Measurements from ENCODE around the gene ZNF354C. TPM values are rescaled to one million over a fixed set of nuclear protein-coding genes. Genes with fewer than 3 reads are reported as not detected.

ZNF354C gene
- total and polyA plus RNA-seq, 2 of the 13 experiments (the other 11 are each of a cell fraction or from before 2014, with no cell fraction given) = 0.02 TPM; not detected in 1

- TF ChIP-seq ZNF563 (CRISPR knock-in tag; IDR thresholded peaks at IDR 0.05) (no peak), ZNF572 (CRISPR knock-in tag; IDR thresholded peaks at IDR 0.05) (no peak), ZNF776 (CRISPR knock-in tag; IDR thresholded peaks at IDR 0.05) (no peak), TFDP1 (CRISPR knock-in tag; IDR thresholded peaks at IDR 0.05; ENCODE audit: borderline replicate concordance) (no peak)
These were observed 59.4 kb downstream of the ZNF354C start (continued) for GRCh38 chr5:179119415-179120170.

GRCh38 chr5:179120421-179120861, 60.3 kb downstream of the ZNF354C start:
- no peaks in the 10 kb centered on the region for H3K4me1 ChIP-seq (ENCODE audit: insufficient read depth, low read length)
- ChIA-PET POLR2A (no interaction called here), CTCF (ENCODE audit: low intra/inter-chr PET ratio, low total read pairs) (no interaction called here)
- no peaks in the 10 kb centered on the region for H3K79me2 ChIP-seq (ENCODE audit: insufficient read depth, low read length)
- H3K36me3 ChIP-seq (replicated peaks in 1 of 2; ENCODE audit: control insufficient read depth in 1 of 2, insufficient read depth in 2 of 2, low read length in 2 of 2) = no peaks in the 10 kb centered on the region
- no peak overlapping the region for H3K27ac ChIP-seq (ENCODE audit: extremely low read length, insufficient read depth, low read length)
- H4K20me1 ChIP-seq (ENCODE audit: insufficient read depth, low read length) = no peaks in the 10 kb centered on the region
- no peak overlapping the region for H2AFZ ChIP-seq (ENCODE audit: low read length)
- H3K27me3 ChIP-seq (ENCODE audit: control insufficient read depth in 1 of 2, insufficient read depth in 2 of 2, low read length in 2 of 2) = no peaks in the 10 kb centered on the region; a peak in 1 of 5 replicates
- DNase-seq (ENCODE audit: low spot score) (no peak), ATAC-seq (no peak), FAIRE-seq (no peak)
- intact Hi-C loops (cut with micrococcal nuclease; ENCODE audit: unreplicated experiment) = no loop called here
- no TSS peak for BruUV-seq (replicated peaks)
- in situ Hi-C loops (cut with HindIII; ENCODE audit: extremely low pct_ligation_motif_present, low pct_unique_long_range_greater_than_20kb) = no loop called here
- H3K9me3 ChIP-seq (ENCODE audit: low read length) = no peaks in the 10 kb centered on the region; the same call in 1 of the 2 replicates
- H3K9ac ChIP-seq (ENCODE audit: insufficient read depth, low read depth, low read length) = no peak overlapping the region
- H3K4me3 ChIP-seq (replicated peaks in 1 of 3; ENCODE audit: insufficient read depth in 1 of 3, low read depth in 2 of 3, low read length in 3 of 3) = no peak overlapping the region
- 84% methylated on average over 25 of the region's 35 CpGs for WGBS (ENCODE audit: low lambda C conversion rate)
- H3K4me2 ChIP-seq (ENCODE audit: low read depth, low read length) = no peak overlapping the region
- TF ChIP-seq, protein P1, sequence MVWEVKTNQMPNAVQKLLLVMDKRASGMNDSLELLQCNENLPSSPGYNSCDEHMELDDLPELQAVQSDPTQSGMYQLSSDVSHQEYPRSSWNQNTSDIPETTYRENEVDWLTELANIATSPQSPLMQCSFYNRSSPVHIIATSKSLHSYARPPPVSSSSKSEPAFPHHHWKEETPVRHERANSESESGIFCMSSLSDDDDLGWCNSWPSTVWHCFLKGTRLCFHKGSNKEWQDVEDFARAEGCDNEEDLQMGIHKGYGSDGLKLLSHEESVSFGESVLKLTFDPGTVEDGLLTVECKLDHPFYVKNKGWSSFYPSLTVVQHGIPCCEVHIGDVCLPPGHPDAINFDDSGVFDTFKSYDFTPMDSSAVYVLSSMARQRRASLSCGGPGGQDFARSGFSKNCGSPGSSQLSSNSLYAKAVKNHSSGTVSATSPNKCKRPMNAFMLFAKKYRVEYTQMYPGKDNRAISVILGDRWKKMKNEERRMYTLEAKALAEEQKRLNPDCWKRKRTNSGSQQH (CRISPR knock-in tag; IDR thresholded peaks at IDR 0.05; ENCODE audit: low read depth) = no peak
- TF ChIP-seq ZNF317 (CRISPR knock-in tag; IDR thresholded peaks at IDR 0.05) (no peak), MIXL1 (CRISPR knock-in tag; IDR thresholded peaks at IDR 0.05) (no peak), HOXA7 (CRISPR knock-in tag; IDR thresholded peaks at IDR 0.05) (no peak), ZNF143 (CRISPR knock-in tag; IDR thresholded peaks at IDR 0.05) (no peak), DRAP1 (CRISPR knock-in tag; IDR thresholded peaks at IDR 0.05) (no peak), MXD1 (CRISPR knock-in tag; IDR thresholded peaks at IDR 0.05) (no peak), PRPF4 (IDR thresholded peaks at IDR 0.05; ENCODE audit: low read depth, low read length, poor library complexity, severe bottlenecking) (no peak), CBX2 (IDR thresholded peaks at IDR 0.05; ENCODE audit: low read depth, low read length) (no peak), CBX2 (CRISPR knock-in tag; IDR thresholded peaks at IDR 0.05; ENCODE audit: low read depth) (no peak), ARID5B (CRISPR knock-in tag; IDR thresholded peaks at IDR 0.05) (no peak), SAFB2 (CRISPR knock-in tag; IDR thresholded peaks at IDR 0.05; ENCODE audit: borderline replicate concordance, low read depth) (no peak)

Data from HepG2 (cell line).